HG02981 (cell line): ENCODE measurements around the gene ADM2.
"Not testable (repeated sequence)": the region's sequence is repeated elsewhere in the genome, so short reads cannot be mapped to it uniquely, and the experiment has no call there.

Experiments used
- ATAC-seq: cut with Tn5 transposase; IDR thresholded peaks from one replicate; pipeline ENCODE4 v1.9.1; 2021; ENCODE audit warnings: mild to moderate bottlenecking, moderate library complexity; ENCODE audit not compliant: unreplicated experiment

ADM2 gene, protein sequence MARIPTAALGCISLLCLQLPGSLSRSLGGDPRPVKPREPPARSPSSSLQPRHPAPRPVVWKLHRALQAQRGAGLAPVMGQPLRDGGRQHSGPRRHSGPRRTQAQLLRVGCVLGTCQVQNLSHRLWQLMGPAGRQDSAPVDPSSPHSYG

DNA sequence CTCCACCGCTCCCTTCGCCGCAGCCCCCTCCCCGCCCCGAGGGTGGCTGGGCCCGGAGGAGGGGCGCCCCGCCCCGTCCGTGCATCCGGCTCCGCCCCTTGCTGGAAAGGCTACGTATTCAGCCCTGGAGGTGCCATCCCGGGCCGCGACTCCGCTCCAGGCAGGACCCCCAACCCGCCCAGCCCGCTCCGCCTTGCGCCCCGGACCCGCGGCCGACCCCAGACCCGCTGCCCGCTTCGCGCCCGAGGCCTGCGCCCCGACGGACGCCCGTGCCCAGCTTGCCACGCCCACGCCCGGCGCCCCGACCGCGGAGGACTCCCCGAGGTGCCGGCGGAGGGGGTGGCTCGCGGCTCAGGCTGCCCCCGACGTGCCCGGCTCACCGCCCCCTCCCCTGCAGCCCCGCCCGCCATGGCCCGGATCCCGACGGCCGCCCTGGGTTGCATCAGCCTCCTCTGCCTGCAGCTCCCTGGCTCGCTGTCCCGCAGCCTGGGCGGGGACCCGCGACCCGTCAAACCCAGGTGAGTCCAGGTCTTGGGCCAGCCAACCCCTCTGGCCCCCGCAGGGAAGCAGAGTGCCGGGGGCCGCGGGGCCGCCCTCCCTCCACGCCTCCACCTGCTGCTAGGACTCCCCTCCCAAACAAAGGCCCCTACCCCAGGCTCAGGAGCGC, at the start of gene ADM2:
ADM2 (plus strand) TSS at position 104 of the 667 bp plus-strand sequence; CDS start at position 409, 305 bp downstream.
- no peak for ATAC-seq

DNA sequence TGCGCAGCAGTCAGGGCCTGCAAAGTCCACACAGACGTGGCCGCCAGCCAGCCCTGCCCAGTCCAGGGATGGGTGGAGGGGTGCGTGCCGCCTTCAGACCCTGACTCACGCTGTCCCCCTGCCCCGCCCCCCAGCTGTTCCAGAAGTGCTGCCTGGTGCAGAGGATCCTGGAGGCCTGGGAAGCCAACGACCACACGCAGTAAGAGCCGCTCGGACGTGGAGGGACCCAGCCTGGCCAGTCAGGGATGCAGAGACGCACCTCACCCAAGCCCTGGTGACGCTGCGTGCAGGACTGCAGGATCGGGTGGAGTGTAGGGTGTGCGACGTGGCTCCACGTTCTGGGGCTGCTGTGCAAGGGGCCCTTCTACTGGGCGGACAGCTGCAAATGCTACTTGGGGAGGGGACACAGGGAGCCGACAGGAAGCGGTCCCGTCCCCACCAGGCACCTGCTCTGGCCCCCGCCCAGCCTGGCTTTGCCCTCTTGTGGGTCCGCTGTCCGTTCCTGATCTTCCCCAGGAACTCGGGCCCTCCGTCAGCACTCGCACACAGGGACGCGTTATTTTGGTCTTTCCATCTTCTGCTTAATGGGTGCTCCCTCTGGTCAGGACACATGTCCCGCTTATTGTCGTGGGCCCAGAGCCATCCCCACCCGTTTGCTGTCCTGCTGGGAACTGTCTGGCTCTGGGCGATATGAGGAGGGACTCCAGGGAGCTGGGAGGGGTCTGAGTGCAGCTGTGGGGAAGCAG, 49.0 kb upstream of the ADM2 start:
- no peak for ATAC-seq

DNA sequence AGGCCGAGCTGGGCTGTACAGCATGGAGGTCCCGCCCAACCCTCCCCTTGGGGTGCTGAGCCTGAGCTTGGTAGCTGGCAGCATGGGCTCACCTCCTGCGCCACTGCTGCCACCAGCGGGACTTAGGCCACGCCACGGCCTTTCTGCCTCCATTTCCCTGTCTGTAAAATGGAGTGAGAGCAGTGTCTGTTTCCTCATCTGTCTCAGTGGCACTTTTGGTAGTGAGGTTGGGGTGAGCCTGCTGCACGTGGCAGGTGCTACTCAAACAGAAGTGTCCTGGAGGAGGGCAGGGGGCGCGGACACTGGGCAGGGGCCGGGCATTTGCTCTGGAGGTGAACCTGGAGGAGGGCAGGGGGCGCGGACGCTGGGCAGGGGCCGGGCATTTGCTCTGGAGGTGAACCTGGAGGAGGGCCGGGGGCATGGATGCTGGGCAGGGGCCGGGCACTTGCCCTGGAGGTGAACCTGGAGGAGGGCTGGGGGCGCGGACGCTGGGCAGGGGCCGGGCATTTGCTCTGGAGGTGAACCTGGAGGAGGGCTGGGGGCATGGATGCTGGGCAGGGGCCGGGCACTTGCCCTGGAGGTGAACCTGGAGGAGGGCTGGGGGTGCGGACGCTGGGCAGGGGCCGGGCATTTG, 48.3 kb upstream of the ADM2 start:
- not testable (repeated sequence) for ATAC-seq

DNA sequence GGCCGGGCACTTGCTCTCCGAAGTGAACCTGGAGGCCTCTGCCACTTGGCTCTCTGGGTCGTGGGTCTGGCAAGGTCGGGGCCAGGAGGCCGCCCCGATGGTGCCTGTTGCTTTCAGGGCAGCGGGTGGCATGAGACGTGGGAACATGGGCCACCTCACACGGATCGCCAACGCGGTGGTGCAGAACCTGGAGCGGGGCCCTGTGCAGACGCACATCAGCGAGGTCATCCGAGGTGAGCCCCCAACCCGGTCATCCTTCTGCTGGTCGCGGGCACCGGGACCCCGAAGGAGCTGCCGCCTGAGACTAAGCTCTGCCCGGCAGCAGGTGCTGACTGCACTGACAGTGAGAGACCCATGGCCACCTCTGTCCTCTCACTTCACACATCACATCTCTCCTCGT, 46.5 kb upstream of the ADM2 start:
- no peak for ATAC-seq

DNA sequence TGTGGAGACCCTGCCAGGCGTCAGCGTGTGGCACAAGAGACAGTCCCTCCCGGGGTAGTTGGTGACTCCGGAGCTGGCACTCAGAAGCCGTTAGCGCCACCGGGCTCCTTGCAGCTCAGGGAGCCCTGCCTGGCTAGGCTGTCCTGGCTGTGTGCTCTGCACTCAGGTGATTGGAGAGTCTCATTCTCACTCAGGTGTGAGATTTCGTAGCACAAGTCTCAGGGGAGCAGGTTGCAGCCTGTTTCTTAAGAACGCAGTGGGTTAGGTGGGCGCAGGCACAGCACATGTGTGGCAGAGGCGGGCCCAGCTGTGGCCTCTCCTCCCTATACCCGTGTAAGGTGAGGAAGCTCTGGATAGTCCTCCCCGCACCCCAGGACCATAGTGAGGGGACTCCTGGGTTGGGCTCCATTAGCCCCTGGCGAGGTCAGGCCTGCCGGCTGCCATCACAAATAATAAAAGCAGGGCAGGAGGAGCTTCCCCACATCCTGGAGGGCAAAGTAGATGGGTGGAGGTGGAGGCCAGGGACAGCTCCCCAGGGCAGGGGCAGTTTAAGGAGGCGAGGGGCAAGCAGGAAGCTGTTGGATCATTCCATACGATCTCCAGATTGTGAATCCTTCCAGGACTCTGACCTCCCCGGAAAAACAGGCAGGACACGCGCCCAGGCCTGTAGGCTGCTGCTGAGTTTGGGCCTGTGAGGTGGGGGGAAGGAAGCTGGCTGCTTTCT, 45.9 kb upstream of the ADM2 start:
- no peak for ATAC-seq

DNA sequence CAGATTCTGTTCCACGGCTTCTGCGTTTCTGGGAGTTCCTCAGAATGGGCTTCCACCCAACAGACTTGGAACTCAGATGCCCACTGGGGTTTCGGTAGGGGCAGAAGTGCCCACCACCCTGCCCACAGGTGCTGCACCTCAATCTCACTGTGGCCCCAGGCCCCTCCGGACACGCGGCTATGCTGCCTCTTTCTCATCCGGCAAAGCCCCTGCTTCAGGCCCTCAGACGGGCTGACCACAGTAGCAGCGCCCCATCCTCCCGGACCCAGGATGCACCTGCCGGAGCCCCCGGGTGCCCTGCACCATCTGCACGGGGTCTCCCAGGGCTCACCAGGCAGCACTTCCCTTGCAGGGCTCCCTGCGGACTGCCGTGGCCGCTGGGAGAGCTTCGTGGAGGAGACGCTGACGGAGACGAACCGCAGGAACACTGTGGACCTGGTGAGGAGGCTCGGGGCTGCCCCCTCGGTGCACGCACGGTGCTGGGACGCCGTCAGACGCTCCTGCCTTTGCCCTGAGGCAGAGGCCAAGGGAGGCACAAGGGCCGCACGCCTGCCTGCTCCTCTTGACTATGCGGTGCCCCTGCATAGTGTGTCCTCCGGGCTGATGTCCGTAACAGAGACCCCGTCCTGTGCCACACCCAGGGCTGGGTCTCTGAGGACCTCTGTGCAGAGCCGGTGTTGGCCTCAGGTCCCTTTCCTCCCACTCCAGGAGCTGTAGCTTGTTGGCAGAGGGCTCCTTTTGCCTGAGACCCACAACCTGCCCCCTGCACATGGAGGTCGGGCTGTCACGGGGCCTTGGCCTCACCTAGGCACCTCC, 45.1 kb upstream of the ADM2 start:
- no peak for ATAC-seq

DNA sequence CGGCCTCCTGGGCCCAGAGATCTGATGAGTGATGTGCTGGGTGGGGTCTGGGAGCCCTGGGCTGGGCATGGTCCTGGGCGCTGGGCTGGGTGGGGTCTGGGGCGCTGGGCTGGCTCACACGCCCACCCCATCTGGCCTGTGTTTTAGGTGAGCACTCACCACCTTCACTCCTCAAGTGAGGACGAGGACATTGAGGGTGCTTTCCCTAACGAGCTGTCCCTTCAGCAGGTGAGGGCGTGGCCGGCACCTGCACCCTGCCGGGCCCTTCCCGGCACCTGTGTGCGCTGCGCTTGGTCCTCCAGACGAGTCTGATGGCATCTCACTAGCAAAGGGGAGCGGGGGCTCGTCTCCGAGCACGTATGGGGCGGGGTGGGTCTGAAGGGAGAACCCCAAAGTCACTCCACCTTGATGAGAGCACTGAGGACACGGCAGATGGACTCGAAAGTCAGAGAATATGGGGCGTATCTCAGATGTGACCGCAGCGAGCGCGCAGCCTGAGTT, 44.5 kb upstream of the ADM2 start:
- no peak for ATAC-seq

DNA sequence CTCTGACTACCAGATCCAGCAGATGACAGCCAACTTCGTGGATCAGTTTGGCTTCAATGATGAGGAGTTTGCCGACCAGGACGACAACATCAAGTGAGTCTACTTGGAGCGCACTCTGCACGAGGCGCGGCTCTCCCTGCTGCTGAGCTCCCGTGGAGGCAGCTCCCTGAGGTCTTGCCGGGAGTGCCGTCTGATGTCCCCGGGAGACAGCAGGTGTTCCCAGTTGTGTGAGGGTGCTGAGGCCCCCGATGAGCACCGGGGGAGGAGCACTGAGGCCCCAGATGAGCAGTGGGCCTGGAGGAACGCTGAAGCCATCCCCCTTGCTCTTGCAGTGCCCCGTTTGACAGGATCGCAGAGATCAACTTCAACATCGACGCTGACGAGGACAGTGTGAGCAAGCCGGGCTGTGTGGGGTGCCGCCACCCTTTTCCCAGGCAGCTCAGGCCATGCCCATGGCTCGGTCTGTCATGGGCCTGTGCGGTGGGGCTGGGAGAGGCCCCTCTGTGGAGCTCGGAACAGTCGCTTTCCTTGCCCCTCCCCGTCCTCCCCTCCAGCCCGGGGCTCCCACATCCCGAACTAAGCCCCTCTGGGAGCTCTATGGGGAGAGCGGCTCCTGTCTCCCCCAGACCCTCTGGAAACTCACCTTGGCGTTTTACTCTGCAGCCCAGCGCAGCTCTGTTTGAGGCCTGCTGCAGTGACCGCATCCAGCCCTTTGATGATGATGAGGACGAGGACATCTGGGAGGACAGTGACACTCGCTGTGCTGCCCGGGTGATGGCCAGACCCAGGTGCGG, 43.6 kb upstream of the ADM2 start:
- no peak for ATAC-seq

DNA sequence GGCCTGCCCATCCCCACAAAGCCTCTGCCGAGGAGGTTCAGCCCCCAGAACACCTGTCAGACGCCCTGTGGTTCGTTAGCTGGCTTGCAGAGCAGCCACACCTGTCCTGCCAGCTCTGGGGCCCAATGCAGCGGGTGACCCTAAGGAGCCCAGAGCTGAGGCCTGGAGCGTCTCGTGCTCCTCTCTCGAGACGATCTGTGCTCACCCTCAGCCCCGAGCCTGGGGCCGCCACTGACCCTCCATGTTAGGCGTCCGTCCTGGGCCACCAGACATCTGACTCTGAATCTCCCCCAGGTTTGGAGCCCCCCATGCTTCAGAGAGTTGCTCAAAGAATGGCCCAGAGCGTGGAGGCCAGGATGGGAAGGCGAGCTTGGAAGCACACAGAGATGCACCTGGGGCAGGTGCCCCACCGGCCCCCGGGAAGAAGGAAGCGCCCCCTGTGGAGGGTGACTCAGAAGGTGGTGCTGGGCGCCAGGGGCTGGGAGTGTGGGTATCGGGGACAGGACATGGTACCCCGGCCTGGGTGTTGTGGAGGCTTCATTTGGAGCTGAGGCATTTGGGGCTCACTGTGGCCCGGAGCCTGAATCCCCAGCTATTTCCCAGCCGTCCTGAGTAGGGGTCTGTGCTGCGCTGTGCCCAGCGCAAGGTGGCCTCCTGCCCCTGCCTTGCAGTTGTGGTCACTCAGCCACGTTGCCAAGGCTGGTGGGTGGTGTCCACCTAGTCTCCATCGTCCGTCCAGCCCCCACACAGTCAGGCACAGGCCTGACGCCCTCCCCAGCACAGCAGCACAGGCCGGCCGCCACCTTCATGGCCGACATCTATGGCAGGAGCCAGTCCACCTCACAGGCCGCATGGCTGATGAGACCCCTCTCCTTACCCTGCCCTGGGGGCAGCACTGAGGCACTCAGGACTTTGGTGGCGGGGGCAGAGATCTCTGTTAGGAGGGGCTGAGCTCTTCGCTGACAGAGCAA, 42.8 kb upstream of the ADM2 start:
- ATAC-seq: no peak

DNA sequence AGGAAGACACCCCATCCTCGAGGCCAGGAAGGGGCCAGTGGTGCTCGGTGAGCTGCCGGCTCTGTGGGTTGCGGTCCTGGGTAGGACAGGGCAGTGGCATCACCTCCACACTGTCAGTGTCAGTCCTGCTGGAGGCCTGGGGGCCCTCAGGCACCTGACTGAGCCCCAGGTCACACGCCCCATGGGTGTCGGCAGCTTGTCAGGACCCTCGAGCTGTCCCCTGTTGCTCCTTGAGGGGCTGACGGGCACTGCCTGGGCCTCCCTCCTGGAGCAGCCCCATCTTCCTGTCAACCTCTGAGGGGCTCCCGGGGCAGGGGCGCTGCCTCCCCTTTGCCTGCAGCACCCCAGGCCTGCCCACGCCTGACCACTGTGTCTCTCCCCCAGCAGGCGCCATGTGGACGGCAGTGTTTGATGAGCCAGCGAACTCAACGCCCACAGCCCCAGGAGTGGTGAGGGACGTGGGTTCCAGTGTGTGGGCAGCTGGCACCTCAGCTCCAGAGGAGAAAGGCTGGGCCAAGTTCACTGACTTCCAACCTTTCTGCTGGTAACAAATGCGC, 42.0 kb upstream of the ADM2 start:
- ATAC-seq: no peak

DNA sequence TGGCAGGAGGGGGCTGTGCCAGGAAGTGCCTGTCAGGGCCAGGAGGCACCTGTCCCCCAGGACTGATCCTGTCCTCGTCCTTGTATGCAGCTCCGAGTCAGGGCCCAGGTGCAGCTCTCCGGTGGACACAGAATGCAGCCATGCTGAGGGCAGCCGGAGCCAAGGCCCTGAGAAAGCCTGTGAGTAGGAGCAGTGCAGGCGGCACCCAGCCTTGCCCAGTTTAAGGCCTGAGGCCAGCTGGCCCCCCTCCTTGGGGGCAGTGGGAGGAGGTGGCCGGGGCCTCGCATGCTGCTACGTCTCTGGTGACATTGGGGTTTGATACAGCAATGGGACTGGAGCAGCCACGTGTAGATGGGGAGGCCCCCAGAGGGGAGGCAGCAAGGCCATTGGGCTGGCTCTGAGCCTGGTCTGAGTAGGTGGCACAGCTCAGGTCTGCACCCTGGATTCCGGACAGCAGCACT, 41.4 kb upstream of the ADM2 start:
- no peak for ATAC-seq

DNA sequence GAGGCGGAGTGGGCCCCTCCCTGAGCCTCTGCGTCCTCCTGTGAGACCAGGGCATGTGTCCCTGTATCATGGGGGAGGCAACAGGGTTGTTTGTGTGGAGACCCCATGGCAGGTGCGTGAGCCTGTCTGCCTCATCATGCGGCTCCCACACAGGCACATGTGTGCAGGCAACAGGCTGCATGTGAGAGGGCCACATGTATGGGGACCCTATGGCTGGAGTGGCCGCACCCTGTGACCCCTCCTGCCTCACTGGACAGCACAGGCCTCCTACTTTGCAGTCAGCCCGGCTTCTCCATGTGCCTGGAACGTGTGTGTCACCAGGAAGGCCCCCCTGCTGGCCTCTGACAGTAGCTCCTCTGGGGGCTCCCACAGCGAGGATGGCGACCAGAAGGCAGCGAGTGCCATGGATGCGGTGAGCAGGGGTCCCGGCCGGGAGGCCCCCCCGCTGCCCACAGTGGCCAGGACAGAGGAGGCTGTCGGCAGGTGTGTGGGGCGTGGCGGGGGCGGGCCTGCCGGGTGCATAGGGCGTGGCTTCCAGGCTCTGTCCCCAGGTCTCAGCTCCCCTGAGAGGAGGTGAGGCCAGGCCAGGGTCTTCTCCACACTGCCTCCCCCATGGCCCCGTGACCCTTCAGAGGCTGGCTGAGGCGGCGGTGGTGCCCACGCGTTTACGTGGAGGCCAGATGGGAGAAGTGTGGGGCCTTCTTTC, 40.6 kb upstream of the ADM2 start:
- ATAC-seq: no peak

DNA sequence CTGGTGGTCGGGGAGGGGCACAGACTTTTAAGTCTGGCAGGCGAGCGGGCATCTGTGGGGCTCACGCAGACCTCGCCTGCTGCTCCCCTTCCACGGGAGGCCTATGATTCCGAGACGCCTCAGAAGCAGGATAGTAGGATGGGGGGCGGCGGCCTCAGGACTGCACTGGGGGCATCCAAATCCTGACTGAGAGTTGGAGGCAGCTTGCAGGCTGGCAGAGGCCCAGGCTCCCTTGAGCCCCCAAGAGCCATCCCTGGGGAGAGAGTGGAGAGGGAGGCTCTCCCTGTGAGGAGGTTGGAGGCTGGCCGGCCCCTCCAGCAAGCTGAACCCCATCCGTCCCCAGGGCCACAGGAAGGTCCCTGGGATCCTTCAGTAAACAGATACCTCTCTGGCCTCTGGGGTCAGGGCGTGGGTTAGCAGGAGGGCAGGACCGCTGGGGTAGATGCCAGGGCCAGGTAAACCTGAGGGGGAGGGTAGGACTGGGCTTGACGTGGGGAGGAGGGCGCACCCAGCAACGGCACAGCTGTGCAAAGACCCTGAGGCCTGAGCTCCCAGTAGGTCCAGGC, 39.8 kb upstream of the ADM2 start:
- ATAC-seq: no peak

DNA sequence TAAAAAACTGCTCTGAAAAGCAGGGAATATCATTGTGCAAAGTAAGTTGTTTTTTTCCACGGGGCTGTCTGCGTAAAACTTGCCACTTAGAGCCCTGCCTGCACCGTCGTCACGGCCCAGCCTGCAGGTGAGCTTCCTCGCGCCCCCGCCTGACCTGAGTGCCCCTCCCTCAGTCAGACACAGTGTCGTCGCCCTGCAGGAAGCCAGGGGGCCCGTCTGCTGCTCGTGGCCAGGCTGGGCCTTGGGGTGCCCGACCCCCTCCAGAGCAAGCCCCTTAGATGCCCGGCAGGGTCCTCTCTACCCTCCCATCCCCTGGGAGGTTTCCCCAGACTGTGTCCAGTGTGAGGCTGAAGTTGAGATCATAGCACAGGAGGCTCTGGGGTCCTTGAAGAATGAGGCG, 38.1 kb upstream of the ADM2 start:
- ATAC-seq: no peak

DNA sequence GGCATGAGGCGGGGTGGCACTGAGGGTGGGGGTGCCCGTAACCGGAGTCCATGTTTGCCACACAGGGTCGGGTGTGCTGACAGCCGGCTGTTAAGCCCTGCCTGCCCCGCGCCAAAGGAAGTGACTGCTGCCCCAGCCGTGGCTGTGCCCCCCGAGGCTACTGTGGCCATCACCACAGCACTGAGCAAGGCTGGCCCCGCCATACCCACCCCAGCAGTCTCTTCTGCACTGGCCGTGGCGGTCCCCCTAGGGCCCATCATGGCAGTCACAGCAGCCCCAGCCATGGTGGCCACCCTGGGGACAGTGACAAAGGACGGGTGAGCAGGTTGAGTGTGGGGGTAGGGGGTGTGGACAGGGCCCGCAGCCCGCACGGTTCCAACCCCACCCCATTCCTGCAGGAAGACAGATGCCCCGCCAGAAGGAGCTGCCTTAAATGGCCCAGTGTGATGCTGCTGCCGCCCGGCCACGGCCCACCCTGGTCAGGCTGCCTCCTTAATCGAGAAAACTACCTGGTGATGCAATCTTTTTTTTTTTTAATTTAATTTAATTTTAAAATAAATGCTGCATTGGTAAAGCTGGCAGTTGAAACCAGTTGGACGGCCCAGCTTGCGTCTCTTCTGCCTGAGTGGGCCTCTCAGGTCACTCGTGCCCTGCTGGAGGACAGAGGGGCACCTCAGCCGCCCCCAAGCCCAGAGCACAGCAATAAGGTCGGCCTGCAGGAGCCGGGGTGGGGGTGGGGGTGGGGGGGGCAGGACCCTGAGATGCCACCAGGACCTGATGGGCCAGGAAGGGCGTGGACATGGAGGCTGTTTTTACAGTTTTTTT, 37.3 kb upstream of the ADM2 start:
- no peak for ATAC-seq

DNA sequence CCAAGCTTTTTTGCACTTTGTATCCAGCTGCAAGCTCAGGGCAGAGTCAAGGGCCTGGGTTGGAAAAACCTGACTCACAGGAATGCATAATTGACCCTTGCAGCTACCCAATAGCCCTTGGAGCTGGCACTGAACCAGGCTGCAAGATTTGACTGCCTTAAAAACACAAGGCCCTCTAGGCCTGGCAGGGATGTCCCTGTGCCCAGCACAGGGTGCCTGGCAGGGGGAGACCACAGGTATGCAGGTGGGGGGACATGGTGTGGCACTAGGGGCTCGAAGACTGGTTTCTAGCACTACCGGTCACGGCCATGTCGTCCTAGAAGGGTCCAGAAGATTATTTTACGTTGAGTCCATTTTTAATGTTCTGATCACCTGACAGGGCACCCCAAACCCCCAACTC, 36.7 kb upstream of the ADM2 start:
- no peak for ATAC-seq
